Stimulated activated CD8-positive, alpha-beta memory T cell treated with anti-CD3 and anti-CD28 coated beads, Interleukin-4, amount 100 ng/mL, for 24 hours (primary cell): Measurements from ENCODE around the gene STK32C.
"Not testable (repeated sequence)": the region's sequence is repeated elsewhere in the genome, so short reads cannot be mapped to it uniquely, and the experiment has no call there.

Experiments used
- DNase-seq: peaks from one replicate; pipeline ENCODE4 v3.0.0-alpha.2; 2020; ENCODE audit warnings: low read depth

STK32C gene

GRCh38 chr10:132317477-132317876 is 9.7 kb upstream of the STK32C start:
- not testable (repeated sequence) for DNase-seq

- no peak for DNase-seq
Observed at GRCh38 chr10:132316133-132316532, 8.4 kb upstream of the STK32C start.

- DNase-seq = not testable (repeated sequence)
Observed at GRCh38 chr10:132314881-132315280, 7.1 kb upstream of the STK32C start.

GRCh38 chr10:132314336-132314735 is 6.6 kb upstream of the STK32C start:
- DNase-seq = no peak

DNA sequence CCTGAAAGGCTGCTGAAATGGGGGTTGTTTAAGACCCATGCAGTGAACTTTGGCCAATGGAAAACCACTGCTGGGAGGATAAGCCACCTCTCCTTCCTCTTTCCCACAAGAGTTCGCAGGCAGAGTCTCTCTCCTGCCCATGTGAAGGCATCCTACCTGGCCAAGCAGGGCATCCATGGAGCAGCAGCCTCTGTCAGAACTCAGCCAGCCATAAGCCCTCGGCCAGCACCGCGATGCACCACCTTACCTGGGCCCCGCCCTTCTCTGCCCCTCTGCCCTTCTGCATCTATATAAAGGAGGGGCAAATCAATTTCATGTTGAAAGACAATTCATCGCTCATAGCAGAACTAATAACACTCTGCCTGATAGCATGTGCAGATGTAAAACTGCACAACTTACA is 6.1 kb upstream of the STK32C start:
- no peak for DNase-seq

- no peak for DNase-seq
Observed at GRCh38 chr10:132313305-132313704, 5.6 kb upstream of the STK32C start.

- no peak for DNase-seq
Observed at GRCh38 chr10:132311338-132311939, 3.7 kb upstream of the STK32C start.

GRCh38 chr10:132310701-132311337 is 3.1 kb upstream of the STK32C start:
- DNase-seq = no peak

- no peak for DNase-seq
Observed at GRCh38 chr10:132309879-132310591, 2.3 kb upstream of the STK32C start.

DNA sequence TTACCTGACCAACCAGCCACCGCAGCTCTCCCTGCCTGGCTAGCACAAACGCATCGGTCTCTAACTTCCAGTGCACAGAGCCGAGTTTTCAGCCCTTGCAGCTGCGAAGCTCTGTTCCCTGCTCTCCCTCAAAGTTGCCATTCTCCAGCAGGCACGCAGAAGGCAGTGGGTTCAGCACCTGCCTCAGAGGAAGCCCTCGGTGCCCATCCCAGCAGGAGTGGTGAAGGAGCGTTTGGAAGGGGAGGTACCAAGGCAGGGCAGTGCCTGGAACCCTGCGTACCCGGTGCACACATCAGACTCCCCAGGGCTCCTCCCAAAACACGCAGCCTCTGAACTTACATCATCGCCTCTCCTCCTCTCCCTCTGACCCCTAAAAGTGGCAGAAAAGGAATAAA is 1.7 kb upstream of the STK32C start:
- DNase-seq = no peak

- DNase-seq = no peak
Observed at GRCh38 chr10:132308587-132309470, 1.1 kb upstream of the STK32C start.

GRCh38 chr10:132306864-132307751 is 642 bp downstream of the STK32C start:
- DNase-seq = peak; percentile 4

- DNase-seq = no peak
Observed at GRCh38 chr10:132306343-132306685, 1.4 kb downstream of the STK32C start.

GRCh38 chr10:132305654-132306342 is 2.0 kb downstream of the STK32C start:
- DNase-seq = no peak

GRCh38 chr10:132304756-132305509 is 2.8 kb downstream of the STK32C start:
- DNase-seq = no peak

DNA sequence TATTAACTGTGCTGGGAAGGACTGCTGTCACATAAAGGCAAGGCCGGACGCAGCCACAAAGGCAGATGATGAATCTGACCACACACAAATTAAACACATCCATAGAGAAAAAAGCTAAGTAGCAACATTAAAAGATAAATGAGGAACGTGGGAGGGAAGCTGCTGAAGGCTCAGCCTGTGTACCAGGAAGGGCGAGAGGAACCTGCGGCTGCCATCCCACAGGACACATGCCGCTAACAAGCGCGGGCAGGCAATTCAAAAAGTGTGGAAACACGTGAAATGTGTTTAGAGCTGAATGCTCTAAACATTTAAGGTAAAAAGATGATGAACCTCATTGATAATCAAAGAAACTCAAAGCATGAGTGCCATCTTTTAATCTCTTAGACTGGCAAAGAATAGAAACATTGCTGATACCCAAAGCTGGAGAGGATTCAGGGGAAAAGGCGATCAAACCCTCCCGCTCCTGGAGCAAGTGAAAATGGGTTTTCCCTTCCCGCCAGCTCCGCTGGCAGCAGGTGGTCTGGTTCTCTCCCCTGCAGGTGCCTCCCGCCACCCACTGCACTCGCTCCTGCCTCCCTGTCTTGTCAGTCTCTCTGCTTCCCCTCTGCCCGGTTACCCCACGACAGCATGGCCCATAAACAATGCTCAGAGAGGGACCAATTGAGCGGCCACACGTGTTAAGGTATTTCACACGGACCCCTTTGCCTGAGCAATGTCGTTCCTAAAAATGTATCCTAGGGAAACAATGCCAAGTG is 4.2 kb downstream of the STK32C start:
- no peak for DNase-seq

- DNase-seq = no peak
Observed at GRCh38 chr10:132302421-132303310, 5.1 kb downstream of the STK32C start.
